DMS79 (cell line): ENCODE measurements around the gene ADGRB3.
"Not testable (repeated sequence)": the region's sequence is repeated elsewhere in the genome, so short reads cannot be mapped to it uniquely, and the experiment has no call there.

Experiments used
- DNase-seq: peaks from one replicate; lab custom pipeline; 2025; lab: John Stamatoyannopoulos, UW

The ADGRB3 gene

GRCh38 chr6:68649669-68650068, 14.6 kb downstream of the ADGRB3 start:
- DNase-seq, result no peak

GRCh38 chr6:68650142-68650541, 15.1 kb downstream of the ADGRB3 start:
- no peak for DNase-seq

- DNase-seq, result peak; percentile 60
Observed at GRCh38 chr6:68651011-68651985, 16.2 kb downstream of the ADGRB3 start.

GRCh38 chr6:68652117-68652536, 17.0 kb downstream of the ADGRB3 start:
- no peak for DNase-seq

- no peak for DNase-seq
Observed at GRCh38 chr6:68653074-68653705, 18.1 kb downstream of the ADGRB3 start.

- DNase-seq, result no peak
Observed at GRCh38 chr6:68653706-68654089, 18.6 kb downstream of the ADGRB3 start.

GRCh38 chr6:68654134-68654533, 19.1 kb downstream of the ADGRB3 start:
- DNase-seq, result no peak

GRCh38 chr6:68655028-68655427, 19.9 kb downstream of the ADGRB3 start:
- DNase-seq, result no peak

- DNase-seq, result no peak
Observed at GRCh38 chr6:68657374-68658139, 22.5 kb downstream of the ADGRB3 start.

- DNase-seq, result no peak
Observed at GRCh38 chr6:68658338-68658737, 23.3 kb downstream of the ADGRB3 start.

GRCh38 chr6:68673255-68673654, 38.2 kb downstream of the ADGRB3 start:
- DNase-seq, result no peak

GRCh38 chr6:68675548-68675947, 40.5 kb downstream of the ADGRB3 start:
- DNase-seq, result no peak

GRCh38 chr6:68676094-68676493, 41.0 kb downstream of the ADGRB3 start:
- DNase-seq, result not testable (repeated sequence)

- DNase-seq, result no peak
Observed at GRCh38 chr6:68677058-68677457, 42.0 kb downstream of the ADGRB3 start.

GRCh38 chr6:68679399-68679798, 44.3 kb downstream of the ADGRB3 start:
- no peak for DNase-seq

- DNase-seq, result peak; percentile 37
Observed at GRCh38 chr6:68680264-68680663, 45.2 kb downstream of the ADGRB3 start.

- DNase-seq, result peak; percentile 84
Observed at GRCh38 chr6:68689910-68690309, 54.8 kb downstream of the ADGRB3 start.

- peak; percentile 36 for DNase-seq
Observed at GRCh38 chr6:68691120-68691519, 56.0 kb downstream of the ADGRB3 start.

- no peak for DNase-seq
Observed at GRCh38 chr6:68693271-68693670, 58.2 kb downstream of the ADGRB3 start.

GRCh38 chr6:68695403-68695802, 60.3 kb downstream of the ADGRB3 start:
- no peak for DNase-seq

GRCh38 chr6:68695838-68696237, 60.8 kb downstream of the ADGRB3 start:
- no peak for DNase-seq

- no peak for DNase-seq
Observed at GRCh38 chr6:68697394-68697793, 62.3 kb downstream of the ADGRB3 start.
